NCI-H1417 (cell line): Measurements from ENCODE around the gene FILIP1.

ENCODE experiments used
- DNase-seq, 3 experiments: peaks; one replicate each; lab custom pipeline; 2025; lab: John Stamatoyannopoulos, UW

Gene FILIP1

DNA sequence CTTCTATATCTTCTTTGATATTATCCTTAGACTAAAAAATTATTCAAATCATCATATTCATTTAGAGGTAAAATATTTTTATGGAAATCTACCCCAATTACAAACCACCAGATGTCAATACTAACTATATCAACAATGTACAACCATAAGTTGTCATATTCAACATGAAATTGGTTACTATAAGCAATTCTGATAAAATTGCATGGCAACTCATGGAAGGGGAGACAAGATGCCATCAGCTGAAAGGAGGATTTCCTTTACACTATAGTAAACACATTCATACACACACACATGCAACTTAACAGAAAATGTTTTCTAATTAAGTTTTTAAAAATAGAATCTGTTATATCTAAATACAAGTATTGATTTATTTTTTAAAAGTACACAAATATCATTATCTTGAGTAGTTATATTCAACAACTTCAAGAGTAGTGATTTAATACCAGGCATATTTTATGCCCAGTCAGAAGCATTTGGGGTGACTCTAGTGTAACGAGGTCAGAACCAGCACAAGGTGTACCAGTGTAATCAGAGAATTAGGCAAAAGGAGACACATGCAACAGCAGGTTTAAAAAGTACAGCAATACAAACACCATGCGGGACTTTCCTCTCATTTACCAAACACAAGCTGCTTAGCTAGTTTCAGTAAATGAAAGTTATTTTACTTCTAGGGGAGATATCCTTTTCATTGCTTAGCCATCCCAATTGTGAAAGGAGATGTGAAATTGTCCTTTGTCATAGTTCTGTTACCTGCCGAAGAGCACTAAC, 1.0 kb downstream of the FILIP1 start:
- DNase-seq: no peak

DNA sequence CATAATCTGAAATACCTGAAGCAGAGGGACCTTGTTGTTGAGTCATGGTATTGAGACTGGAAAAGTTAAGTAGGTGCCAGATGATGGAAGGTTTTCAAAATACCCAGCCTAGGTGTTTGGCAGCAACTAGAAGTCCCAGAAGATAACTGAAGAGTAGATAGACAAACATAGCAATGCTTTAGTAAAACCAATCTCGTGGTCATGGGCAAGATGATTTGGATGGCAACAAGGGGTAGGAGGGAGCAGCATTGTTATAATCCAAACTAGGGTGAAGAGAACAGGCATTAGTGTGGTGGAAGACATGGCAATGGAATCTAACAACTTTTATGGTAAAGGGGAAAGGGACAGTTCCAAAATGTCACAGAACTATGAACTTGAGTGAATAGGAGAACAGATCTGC, 2.3 kb downstream of the FILIP1 start:
- DNase-seq: no peak

DNA sequence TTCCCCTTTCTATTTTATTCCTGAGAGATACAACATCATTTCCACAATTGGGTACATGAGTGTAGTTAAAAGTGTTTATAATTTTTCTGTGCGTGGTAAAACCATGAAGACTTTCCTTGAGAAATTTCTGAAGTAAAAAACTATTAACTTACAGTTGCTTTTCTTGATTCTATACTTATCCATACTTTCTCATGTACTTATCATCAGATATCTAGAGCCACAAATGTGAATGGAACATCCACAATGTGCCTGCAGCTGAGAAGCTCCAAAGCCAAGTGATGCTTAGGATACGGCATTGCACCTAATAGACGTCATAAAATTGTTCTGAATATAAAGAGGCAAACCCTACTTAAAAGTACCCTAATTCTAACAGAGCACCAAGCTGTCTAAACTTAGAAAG, 2.9 kb downstream of the FILIP1 start:
- no peak for DNase-seq

DNA sequence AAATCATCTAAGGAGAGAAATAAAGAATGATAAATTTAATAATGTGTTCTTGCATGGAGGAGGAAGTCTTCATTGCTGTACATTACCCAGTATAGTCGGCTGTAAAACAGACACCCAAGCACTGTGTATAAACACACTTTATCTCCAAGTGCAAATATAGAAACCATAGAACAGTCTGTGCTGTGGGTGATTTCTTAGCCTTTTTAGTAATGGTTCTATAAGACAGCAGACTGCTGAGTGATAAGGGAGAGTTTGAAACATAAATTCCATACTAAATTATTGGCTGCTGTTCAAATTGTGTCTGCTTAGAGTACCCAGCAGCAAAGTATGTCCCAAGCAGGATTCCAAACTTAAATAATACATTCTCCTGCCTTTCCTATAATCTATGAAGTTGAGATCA, 4.6 kb downstream of the FILIP1 start:
- no peak for DNase-seq

DNA sequence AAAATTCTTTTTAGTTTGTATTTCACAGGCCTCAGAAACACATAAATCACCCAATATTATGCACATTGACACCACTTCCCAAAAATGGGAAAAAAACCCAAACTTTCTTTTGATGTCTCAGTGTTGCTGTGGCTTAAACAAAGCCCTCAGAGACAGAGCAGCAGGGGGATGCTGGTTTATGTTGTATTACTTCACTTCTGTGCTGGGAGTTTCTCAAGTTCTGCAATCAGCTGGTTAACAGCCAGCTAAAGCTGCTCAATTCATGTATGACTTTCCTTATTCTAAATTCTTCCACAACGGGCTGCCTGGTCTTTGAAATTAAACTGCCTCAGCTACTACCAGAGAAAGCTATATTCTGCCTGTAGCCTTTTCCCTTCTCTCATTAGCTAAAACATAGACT, 5.6 kb downstream of the FILIP1 start:
- DNase-seq: no peak

DNA sequence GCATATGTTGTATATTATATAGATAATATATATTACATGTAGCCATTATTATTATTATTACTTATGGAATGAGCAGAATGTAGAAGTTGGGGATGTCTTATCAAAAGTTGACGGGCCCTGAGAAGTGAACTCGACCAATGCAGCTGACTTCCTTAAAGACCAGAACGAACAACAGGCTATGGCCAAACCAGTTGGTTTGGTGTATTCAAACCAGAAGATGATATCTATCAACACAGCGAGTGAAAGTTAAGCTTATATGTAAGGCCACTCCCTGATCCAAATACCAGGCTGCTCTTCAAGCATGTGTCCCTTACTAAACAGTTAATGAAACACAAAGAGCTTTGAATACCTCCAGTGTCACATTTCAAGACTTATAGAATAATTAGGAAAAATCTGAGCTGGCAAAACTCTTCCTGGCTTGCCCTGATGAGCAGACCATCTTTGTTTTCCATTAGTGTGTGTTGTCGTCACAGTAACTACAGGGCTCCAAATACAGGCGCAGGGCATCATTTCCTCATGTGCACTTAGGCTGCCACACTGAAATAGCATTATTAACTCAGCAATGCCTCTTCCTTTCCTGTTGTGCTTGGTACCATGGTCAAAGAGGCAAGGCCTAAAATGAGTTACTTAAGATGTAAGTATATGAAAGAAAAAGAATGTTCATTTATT, 6.6 kb downstream of the FILIP1 start:
- no peak for DNase-seq

DNA sequence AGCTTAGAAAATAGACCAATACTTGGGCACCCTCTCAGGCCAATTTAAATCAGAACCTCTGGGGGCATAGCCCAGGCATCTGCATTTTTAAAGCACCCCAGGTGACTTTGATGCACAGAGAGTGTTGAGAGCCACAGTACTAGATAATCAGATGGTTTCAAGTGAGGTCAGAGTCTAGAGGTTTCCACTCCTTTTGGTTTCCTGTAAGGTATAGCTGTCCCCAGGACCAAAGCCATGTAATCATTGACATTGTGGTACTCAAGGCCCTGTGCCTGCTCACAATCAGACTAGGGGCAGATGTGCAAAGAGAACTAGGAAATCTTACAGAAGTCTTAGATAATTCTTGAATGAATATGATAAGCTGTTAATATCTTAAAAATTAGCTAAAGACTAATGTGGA, 9.1 kb downstream of the FILIP1 start:
- no peak for DNase-seq

DNA sequence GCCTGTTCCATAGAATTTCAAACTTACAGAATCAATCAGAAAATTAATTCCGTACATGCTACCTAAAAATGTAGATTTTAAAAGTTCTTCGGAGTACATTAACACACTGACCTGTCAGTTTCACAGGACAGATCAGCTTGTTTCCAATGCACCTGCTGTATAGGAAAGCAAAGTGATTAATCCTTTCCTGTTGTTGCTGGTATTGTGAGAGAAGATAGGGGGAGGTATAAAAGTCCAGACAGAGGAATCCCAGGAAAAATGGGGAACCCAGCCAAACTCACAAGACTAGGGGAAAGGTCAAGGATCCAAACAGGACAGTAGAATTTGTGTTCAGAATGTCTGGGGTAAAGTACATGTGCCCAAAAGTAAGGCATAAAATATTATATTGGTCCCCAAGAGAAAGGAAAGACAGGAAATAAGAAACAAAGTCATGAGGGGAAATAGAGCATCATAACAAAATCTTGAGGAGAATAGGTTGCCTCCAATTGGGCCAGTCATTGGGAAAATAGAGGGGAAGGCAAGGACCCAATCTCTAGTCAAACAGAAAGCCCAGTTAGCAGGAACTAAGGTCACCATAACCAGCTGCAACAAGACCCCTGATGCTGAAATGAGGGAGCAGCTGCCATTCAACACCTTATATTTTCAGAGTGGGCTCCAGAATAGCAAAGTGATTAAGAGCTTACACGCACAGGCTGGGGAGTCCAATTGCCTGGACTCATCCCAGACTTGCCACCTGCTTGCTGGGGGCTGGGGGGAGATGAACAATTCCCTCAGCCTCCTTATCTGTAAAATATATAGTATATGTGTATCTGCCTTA, 10.3 kb downstream of the FILIP1 start:
- DNase-seq: no peak

DNA sequence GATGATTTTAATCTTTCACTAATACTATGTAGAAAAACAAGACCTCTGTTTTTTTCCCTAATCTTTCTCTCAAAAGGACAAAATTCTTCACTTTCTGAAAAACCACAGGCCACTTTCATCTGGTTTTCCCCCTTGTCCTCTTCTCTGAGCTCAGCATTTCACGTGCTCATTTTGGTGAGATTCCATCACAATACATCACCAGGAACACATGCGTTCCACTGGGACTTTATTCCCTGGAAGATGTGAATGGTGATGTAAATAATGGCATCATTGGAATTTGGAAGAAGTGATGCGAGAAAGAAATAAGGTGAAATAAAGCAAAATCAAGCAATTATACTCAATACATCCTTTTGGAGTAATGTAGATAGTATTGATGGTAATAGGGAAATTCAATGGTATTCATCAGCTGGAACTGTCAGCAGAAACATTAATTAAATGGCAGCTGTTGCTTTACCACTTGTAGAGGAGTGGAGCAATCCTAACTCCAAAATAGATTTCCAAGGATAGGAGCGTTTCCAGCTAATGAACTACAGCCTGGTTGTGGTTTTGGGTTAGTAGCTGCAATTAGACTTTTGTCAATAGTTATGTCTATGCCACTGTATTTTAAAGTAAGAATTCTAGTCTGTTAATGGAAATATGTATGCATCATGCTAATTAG, 11.5 kb downstream of the FILIP1 start:
- no peak for DNase-seq

DNA sequence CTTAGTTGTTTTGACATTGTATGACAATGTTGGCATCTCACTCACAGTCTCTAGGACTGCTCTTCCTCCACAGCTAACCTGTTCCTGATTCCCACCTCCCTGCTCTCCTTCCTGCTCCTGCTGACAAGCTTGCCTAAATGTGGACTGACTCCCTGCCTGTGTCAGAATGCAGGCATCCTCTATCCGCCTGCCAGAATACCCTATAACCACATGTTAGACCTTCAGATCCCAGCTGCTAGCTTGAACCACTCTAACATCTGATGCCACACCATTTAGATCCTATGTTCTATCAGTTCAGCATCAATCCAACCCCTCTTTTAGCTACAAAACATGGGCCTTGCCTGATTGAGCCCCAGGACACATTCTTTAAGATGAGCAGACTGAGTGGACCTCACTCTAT, 12.2 kb downstream of the FILIP1 start:
- no peak for DNase-seq

DNA sequence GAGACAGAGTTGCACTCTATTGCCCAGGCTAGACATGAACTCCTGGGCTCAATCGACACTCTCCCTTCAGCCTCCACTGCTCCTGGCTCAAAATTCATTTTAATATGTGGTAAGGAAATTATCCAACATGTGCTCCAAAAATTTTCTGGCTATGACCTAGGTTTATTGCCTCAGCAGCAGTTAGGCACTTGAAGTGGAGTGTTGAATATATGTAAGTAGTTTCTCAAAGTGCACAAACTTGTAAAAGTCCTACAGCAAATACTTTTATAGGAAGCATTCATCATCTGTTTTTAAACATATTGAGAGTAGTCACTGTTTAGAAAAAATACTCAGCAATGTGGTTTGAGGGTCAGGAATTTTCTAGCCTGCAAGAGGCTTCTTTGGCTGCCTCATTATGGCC, 13.2 kb downstream of the FILIP1 start:
- no peak for DNase-seq

DNA sequence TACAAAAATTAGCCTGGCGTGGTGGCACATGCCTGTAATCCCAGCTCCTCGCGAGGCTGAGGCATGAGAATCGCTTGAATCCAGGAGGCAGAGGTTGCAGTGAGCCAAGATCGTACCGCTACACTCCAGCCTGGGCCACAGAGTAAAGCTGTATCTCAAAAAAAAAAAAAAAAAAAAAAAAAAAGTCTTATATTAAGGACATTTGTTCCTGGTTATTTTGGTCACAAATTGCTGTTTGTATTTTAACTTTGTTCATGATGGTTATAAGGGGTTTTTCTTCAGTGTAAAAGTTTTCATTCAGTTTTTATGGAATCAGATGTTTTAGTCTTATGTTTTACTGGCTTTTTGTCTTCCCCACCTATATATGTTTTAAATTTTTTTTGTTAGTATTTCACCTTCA, 13.9 kb downstream of the FILIP1 start:
- DNase-seq: no peak

DNA sequence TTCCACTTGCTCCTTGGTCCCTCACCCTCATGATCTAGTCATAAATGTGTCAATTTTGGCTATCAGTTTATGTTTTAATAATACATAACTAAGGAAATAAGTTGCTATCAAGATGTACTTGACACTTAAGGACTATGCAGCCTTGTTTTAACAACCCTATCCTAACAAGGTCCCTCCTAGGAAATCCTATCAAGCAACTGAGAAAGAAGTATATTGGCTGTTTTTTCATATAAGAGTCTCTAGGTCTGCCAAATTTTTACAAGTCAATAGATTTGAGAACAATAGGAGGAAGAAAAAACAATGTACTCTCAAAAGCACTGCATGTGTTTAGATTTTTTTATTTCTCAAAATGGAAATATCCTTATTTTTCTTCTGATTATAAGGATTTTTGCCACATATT, 14.7 kb downstream of the FILIP1 start:
- no peak for DNase-seq

DNA sequence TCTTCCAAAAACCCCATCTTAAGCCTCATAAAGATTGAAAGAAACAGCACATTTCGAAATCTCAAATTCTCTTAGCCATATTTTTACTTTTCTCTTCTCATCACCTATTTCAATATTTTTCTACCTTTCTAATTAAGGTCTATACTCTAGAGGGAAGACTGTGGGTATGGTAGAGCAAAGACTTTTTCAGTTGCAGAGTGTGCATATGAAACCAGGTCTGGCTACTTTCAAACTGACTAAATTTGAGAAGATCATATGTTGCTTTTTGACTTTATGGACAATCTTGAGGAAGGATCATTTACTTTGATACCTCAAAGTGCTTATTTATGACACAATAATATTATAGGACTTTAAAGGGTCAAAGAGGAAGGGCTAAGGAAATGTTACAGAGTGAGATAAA, 20.7 kb downstream of the FILIP1 start:
- DNase-seq: no peak

DNA sequence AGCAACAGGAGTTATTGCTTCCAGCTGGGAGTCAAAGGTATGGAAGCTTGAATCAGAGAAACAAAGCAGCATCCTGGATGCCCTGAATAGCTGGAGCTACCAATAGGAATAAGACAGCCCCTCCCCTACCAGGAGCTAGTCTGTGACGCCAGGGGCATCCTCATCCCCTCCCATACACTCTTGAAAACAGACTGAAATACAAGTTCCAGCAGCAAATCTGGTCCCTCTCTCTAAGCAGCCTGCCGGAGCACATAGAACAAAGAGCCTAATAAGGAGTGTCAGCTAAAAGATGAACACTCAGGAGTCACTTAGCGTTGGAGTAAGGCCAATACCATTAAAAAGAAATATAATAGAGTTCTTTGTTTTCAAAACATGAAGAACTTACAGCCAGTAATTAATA, 25.6 kb downstream of the FILIP1 start:
- peak in 1 of 3 experiments; percentile 65 for DNase-seq

DNA sequence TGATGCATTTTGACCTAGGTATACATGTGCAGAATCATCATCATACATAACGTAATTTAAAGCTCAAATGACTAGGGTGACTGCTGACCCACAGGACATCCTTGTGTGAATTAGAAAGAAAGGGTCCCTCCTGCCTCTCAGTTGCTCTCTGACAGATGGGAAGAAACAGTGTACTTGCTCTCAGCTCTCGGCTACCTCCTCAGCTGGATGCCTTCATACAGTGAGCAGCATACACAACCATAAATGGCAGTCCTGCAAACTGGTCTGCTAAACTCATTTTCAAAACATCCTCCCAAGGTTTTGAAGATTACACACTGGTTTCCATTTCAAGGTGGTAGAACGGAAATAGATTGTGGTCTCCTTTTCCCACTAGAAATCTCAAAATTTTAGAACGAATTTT, 26.3 kb downstream of the FILIP1 start:
- DNase-seq: no peak

DNA sequence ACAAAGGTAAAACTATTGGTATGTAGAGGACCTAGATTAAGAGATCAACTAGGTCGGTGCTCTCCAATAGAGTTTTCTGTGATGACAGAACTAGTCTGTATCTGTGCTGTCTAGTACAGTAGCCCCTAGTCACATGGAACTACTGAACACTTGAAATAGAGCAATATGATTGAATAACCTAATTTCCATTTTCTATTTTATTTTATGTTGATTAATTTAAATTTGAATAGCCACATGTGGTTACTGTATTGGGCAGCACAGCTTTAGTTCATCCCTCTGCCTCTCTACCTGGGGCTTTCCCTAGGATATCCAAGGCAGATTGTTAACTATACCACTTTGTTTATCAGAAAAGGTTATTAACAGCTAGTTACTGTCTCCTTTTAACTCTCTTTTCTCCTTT, 27.0 kb downstream of the FILIP1 start:
- no peak for DNase-seq

DNA sequence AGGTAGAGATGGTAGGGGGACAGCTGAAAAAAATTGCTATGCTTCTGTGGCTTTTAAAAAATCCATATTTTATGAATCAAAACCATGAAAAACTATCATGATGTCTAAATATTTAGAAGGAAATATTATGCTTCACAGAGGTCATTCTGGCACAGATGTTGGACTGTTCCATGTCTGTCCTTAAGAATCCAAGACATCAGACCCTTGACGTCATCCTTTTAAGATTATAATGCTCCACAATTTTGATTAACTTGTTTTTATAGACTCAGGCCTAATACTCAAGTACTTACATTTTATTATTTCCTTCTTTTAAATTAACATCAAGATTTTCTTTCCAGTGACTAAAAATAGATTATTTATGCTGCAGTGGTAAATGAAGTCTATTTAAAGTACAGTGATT, 29.7 kb downstream of the FILIP1 start:
- no peak for DNase-seq

DNA sequence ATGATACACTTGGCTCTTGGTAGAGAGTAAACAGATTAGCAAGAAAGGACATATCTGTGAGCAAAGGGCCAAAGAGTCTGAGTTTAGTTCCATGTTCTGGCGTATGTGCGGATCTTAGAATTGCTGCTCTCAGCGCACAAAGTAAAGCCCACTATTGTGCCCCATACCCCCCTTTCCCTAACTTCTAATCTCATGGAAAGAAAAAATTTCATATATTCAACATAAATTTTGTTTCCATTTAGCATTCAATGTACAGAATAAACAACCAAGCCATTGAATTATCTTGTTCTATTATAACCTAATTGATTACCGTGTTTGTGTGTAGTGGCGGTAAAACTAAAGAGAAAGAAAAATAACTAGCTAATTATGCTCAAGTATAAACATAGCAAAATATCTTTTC, 30.5 kb downstream of the FILIP1 start:
- DNase-seq: no peak

DNA sequence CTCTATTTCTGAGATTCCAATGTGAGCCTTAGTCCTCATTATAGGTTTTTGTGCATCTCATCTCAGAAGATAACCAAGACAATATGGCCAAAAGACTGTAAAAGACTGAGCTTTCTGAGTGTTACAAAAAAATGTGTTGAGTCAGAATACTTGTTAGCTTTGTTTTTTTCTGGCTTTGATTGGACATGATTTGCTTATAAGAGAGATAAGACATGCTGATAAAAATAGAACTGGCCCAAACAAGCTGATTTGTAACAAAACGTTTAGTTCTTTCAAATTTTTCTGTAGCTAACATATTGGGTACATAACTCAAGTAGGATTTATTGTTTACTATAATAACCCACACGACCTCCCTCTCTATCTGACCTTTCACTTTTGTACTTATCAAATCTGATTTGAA, 32.9 kb downstream of the FILIP1 start:
- no peak for DNase-seq

DNA sequence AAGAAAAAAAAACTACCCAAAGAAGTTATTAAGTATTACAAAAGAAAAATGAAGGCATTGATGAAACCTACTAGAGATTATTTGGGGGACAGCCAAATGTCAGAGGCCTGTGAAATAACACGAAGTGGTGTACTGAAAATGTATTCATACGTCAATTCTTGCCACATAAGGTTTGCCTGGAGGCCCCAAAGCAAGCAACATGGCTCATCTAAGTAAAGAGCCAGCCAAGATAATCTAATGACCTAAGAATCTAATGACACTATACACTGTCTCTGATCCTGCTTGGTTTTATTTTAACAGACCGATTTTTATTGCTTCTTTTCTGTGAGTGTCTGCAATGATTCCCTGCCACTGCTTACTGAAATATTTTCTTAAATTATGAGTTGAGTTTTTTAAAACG, 34.7 kb downstream of the FILIP1 start:
- DNase-seq: no peak

DNA sequence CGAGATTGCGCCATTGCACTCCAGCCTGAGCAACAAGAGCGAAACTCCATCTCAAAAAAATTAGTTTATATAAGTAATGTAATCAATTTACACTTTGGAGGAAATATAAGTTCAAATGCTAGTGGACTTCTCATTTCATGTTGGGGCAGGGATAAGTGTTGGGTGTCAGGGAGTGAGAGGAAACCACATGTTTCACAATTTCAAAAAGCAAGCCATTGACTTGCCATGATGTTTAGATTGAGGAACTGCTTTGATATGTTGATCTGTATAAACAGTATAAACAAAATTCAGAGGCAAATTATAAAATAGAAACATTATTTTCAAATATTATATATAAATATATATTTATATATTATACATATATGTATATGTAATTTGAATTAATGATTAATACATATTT, 42.7 kb downstream of the FILIP1 start:
- DNase-seq: no peak
